Neural cell (in vitro differentiated cells): ENCODE data around the gene DOCK8. TPM values are rescaled to one million over a fixed set of nuclear protein-coding genes. Genes with fewer than 3 reads are reported as not detected.

Experiments
- H2AFZ ChIP-seq: fragments of 200-600, 300-800 bp; sonication (generic), shearing (Covaris generic); 2 replicates; pipeline ENCODE4 v1.6.0; 2014; ENCODE audit warnings: low read depth, mild to moderate bottlenecking, antibody characterized with exemption, low read length, moderate library complexity
- H3F3A ChIP-seq: fragments of 200-600 bp; shearing (Covaris generic); 2 replicates; pipeline ENCODE4 v1.6.1; 2016; ENCODE audit warnings: mild to moderate bottlenecking, moderate library complexity, mixed read lengths, antibody characterized with exemption, low read length; ENCODE audit not compliant: insufficient read depth, poor library complexity, severe bottlenecking
- H3K27ac ChIP-seq: fragments of 200-600, 300-800 bp; sonication (generic), shearing (Covaris generic); 2 replicates; pipeline ENCODE4 v1.5.1; 2014; ENCODE audit warnings: mild to moderate bottlenecking, low read length, moderate library complexity
- H3K27me3 ChIP-seq: fragments of 300-800, 200-600 bp; sonication (generic), shearing (Covaris generic); 2 replicates; pipeline ENCODE4 v1.6.0; 2014; ENCODE audit warnings: mild to moderate bottlenecking, low read depth, low read length, moderate library complexity; ENCODE audit not compliant: insufficient read depth
- H3K36me3 ChIP-seq: fragments of 300-800, 200-600 bp; sonication (generic), shearing (Covaris generic); 2 replicates; pipeline ENCODE4 v1.5.1; 2014; ENCODE audit warnings: mild to moderate bottlenecking, antibody characterized with exemption, low read length, moderate library complexity; ENCODE audit not compliant: insufficient read depth
- H3K4me2 ChIP-seq: fragments of 300-800, 200-600 bp; sonication (generic), shearing (Covaris generic); 2 replicates; pipeline ENCODE4 v1.6.0; 2014; ENCODE audit warnings: mild to moderate bottlenecking, low read length
- H3K4me3 ChIP-seq: fragments of 300-800, 200-600 bp; sonication (generic), shearing (Covaris generic); 2 replicates; pipeline ENCODE4 v1.5.1; 2014; ENCODE audit warnings: mild to moderate bottlenecking, low read length, moderate library complexity
- H3K79me2 ChIP-seq: fragments of 200-600 bp; shearing (Covaris generic); replicated peaks from 2 replicates; pipeline ENCODE4 v1.6.0; 2014; ENCODE audit warnings: mild to moderate bottlenecking, low read length, moderate library complexity; ENCODE audit not compliant: insufficient read depth
- H3K9ac ChIP-seq: fragments of 300-800, 200-600 bp; sonication (generic), shearing (Covaris generic); 2 replicates; pipeline ENCODE4 v1.6.1; 2016; ENCODE audit warnings: mild to moderate bottlenecking, low read length, mixed read lengths
- H3K9me2 ChIP-seq: fragments of 200-600 bp; shearing (Covaris generic); 2 replicates; pipeline ENCODE4 v1.6.1; 2016; ENCODE audit warnings: mild to moderate bottlenecking, low read length, mixed read lengths; ENCODE audit not compliant: insufficient read depth
- H3K9me3 ChIP-seq: fragments of 200-600, 300-800 bp; sonication (generic), shearing (Covaris generic); 2 replicates; pipeline ENCODE4 v1.6.1; 2016; ENCODE audit warnings: mild to moderate bottlenecking, mixed run types, low read length, moderate library complexity, mixed read lengths
- H4K20me1 ChIP-seq: fragments of 200-600 bp; shearing (Covaris generic); 2 replicates; pipeline ENCODE4 v1.6.1; 2016; ENCODE audit warnings: mild to moderate bottlenecking, mixed run types; ENCODE audit not compliant: insufficient read depth
- EP300 ChIP-seq: fragments of 450-650 bp; conservative IDR thresholded peaks from 2 replicates; pipeline ENCODE4 v1.6.1; 2014; ENCODE audit warnings: antibody characterized with exemption, mild to moderate bottlenecking, moderate library complexity; ENCODE audit not compliant: poor library complexity, severe bottlenecking
- EZH2 ChIP-seq: fragments of 200-600, 300-800 bp; shearing (Covaris generic), sonication (generic); IDR thresholded peaks from 2 replicates; pipeline ENCODE4 v1.6.1; 2014; ENCODE audit warnings: antibody characterized with exemption, low read length, borderline replicate concordance, mild to moderate bottlenecking; ENCODE audit not compliant: insufficient read depth, poor library complexity, severe bottlenecking
- MXI1 ChIP-seq: fragments of 450-650 bp; conservative IDR thresholded peaks from 2 replicates; pipeline ENCODE4 v1.6.1; 2014; ENCODE audit warnings: antibody characterized with exemption, mild to moderate bottlenecking; ENCODE audit not compliant: poor library complexity, severe bottlenecking
- POLR2AphosphoS5 ChIP-seq: IDR thresholded peaks from 2 replicates; pipeline ENCODE4 v1.6.1; 2012
- RAD21 ChIP-seq: fragments of 450-650 bp; conservative IDR thresholded peaks from 2 replicates; pipeline ENCODE4 v1.6.1; 2014; ENCODE audit warnings: antibody characterized with exemption, mild to moderate bottlenecking, moderate library complexity
- SMC3 ChIP-seq: fragments of 450-650 bp; conservative IDR thresholded peaks from 2 replicates; pipeline ENCODE4 v1.6.1; 2014; ENCODE audit warnings: antibody characterized with exemption, mild to moderate bottlenecking, moderate library complexity; ENCODE audit not compliant: poor library complexity
- TAF1 ChIP-seq: IDR thresholded peaks from 2 replicates; pipeline ENCODE4 v1.6.1; 2012; ENCODE audit warnings: low read depth
- polyA plus RNA-seq: library from polyadenylated mRNA; depleted of rRNA; stranded (reverse); fragments of >200 nt; gene quantifications from 2 replicates; pipeline ENCODE4 v1.2.3, GENCODE V29; 2014
- TF ChIP-seq, protein P1 (sequence below): fragments of 450-650 bp; IDR thresholded peaks from 2 replicates; pipeline ENCODE4 v1.5.1; 2014; ENCODE audit warnings: antibody characterized with exemption, mild to moderate bottlenecking, moderate library complexity; ENCODE audit not compliant: poor library complexity, severe bottlenecking
- TF ChIP-seq, protein P2 (sequence below): IDR thresholded peaks from 2 replicates; pipeline ENCODE4 v1.6.1; 2012; ENCODE audit warnings: borderline replicate concordance

Gene DOCK8
- polyA plus RNA-seq, 1 donor from 2014 or later: not detected

DNA sequence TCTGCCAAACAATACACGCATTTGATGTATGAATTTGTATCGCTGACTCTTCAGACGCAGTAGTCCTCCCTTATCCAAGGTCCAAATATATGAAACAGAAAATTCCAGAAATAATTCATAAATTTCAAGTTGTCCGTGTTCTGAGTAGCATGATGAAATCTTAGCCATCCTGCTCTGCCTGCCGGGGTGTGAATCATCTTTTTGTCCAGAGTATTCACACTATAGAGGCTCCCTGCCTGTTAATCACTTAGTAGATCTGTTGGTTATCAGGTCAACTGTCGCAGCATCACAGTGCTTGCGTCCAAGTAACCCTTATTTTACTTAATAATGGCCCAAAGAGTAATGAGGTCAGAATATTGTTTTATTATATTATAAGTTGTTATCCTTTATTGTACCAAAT, 268.1 kb downstream of the DOCK8 start:
- Histone ChIP-seq H3K36me3 (no peaks in the 10 kb centered on the region), H4K20me1 (no peaks in the 10 kb centered on the region), H3K9me2 (no peaks in the 10 kb centered on the region), H3F3A (no peaks in the 10 kb centered on the region), H2AFZ (no peak overlapping the region), H3K4me2 (no peak overlapping the region), H3K4me3 (no peak overlapping the region), H3K9me3 (no peaks in the 10 kb centered on the region), H3K9ac (no peak overlapping the region), H3K27ac (no peak overlapping the region), H3K27me3 (no peaks in the 10 kb centered on the region), H3K79me2 (no peaks in the 10 kb centered on the region)
- TF ChIP-seq, protein P1, sequence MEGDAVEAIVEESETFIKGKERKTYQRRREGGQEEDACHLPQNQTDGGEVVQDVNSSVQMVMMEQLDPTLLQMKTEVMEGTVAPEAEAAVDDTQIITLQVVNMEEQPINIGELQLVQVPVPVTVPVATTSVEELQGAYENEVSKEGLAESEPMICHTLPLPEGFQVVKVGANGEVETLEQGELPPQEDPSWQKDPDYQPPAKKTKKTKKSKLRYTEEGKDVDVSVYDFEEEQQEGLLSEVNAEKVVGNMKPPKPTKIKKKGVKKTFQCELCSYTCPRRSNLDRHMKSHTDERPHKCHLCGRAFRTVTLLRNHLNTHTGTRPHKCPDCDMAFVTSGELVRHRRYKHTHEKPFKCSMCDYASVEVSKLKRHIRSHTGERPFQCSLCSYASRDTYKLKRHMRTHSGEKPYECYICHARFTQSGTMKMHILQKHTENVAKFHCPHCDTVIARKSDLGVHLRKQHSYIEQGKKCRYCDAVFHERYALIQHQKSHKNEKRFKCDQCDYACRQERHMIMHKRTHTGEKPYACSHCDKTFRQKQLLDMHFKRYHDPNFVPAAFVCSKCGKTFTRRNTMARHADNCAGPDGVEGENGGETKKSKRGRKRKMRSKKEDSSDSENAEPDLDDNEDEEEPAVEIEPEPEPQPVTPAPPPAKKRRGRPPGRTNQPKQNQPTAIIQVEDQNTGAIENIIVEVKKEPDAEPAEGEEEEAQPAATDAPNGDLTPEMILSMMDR: no peak
- TF ChIP-seq EP300 (no peak), MXI1 (no peak), POLR2AphosphoS5 (no peak), EZH2 (no peak), RAD21 (no peak), SMC3 (no peak), TAF1 (no peak)

DNA sequence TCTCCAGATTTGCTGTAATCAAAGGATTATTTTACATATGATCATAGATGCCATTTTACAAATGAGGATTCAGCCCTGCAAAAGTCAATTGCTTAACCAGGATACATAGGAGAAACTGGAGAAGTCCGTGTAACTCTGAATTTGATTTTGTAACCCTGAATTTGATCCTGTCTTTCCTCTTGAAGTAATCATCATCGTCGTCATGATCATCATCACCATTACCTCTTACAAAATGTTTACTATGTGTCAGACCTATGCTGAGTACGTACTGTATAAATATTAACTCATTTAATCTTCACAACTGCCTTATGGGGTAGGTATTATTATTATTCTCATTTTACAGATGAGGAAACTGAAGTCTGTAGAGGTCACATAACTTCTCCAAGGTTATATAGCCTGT, 271.5 kb downstream of the DOCK8 start:
- Histone ChIP-seq H3K27me3 (no peaks in the 10 kb centered on the region), H3K36me3 (no peaks in the 10 kb centered on the region), H3K4me3 (no peak overlapping the region), H3K27ac (no peak overlapping the region), H3K9me2 (no peaks in the 10 kb centered on the region), H3K4me2 (no peak overlapping the region), H2AFZ (no peak overlapping the region), H3K9me3 (no peaks in the 10 kb centered on the region), H3F3A (no peaks in the 10 kb centered on the region), H3K79me2 (no peaks in the 10 kb centered on the region), H4K20me1 (no peaks in the 10 kb centered on the region), H3K9ac (no peak overlapping the region)
- TF ChIP-seq MXI1: no peak
- TF ChIP-seq, protein P1: no peak
- TF ChIP-seq TAF1: no peak
- no peak for TF ChIP-seq EZH2
- TF ChIP-seq SMC3: no peak
- TF ChIP-seq, protein P2, sequence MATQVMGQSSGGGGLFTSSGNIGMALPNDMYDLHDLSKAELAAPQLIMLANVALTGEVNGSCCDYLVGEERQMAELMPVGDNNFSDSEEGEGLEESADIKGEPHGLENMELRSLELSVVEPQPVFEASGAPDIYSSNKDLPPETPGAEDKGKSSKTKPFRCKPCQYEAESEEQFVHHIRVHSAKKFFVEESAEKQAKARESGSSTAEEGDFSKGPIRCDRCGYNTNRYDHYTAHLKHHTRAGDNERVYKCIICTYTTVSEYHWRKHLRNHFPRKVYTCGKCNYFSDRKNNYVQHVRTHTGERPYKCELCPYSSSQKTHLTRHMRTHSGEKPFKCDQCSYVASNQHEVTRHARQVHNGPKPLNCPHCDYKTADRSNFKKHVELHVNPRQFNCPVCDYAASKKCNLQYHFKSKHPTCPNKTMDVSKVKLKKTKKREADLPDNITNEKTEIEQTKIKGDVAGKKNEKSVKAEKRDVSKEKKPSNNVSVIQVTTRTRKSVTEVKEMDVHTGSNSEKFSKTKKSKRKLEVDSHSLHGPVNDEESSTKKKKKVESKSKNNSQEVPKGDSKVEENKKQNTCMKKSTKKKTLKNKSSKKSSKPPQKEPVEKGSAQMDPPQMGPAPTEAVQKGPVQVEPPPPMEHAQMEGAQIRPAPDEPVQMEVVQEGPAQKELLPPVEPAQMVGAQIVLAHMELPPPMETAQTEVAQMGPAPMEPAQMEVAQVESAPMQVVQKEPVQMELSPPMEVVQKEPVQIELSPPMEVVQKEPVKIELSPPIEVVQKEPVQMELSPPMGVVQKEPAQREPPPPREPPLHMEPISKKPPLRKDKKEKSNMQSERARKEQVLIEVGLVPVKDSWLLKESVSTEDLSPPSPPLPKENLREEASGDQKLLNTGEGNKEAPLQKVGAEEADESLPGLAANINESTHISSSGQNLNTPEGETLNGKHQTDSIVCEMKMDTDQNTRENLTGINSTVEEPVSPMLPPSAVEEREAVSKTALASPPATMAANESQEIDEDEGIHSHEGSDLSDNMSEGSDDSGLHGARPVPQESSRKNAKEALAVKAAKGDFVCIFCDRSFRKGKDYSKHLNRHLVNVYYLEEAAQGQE: no peak
- no peak for TF ChIP-seq POLR2AphosphoS5
- no peak for TF ChIP-seq RAD21
- no peak for TF ChIP-seq EP300
